ENCODE results near the gene FNBP1.
"Not testable (repeated sequence)": the region's sequence is repeated elsewhere in the genome, so short reads cannot be mapped to it uniquely, and the experiment has no call there.

FNBP1 gene

DNA sequence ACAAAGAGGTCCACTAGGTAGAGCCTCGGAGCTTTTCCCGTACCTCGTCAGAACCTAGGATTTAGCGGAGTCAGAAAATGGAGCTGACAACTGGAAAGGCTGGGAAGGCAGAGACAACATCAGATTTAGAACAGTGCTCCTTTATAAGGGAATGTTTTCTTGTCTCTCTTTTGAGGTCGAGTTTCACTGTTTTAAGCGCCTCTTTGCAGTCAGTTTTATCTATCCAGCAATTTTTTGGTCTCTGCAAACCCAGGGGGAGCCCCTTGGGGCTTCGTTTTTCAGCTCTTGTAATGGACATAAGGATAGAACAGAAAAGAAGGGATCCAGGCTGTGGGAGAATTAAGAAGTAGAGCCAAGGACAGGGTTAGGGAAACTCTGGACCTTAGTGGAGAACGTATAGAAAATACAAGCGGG, 80.5 kb downstream of the FNBP1 start:
- H3K27ac Mint-ChIP-seq = peak overlapping the region; percentile 98
- peaks cover 81% of the 10 kb centered on the region for H3K4me1 Mint-ChIP-seq
- no peaks in the 10 kb centered on the region for H3K27me3 Mint-ChIP-seq
- peak overlapping the region; percentile 78 for H3K4me3 Mint-ChIP-seq
- no peaks in the 10 kb centered on the region for H3K9me3 Mint-ChIP-seq
- no peak for DNase-seq
- peaks cover 64% of the 10 kb centered on the region for H3K36me3 Mint-ChIP-seq
- CTCF ChIA-PET = interaction anchor here (1.1 kb wide), 1 partner anchor 73 kb away, joined by 3 read pairs; no protein-coding TSS in a partner anchor

DNA sequence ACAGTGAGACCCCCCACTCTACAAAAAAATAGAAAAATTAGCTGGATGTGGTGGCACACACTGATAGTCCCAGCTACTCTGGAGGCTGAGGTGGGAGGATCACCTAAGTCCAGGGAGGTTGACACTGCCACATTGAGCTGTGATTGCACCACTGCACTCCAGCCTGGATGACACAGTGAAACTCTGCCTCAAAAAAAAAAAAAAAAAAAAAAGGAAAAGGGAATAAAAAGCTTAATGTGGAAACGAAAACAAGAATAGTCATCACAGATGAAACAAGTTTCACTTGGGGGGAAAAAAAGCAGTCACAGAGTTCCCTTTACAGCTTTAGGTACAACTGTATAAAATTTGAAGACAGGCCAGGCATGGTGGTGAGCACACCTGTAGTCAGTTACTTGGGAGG, 84.2 kb downstream of the FNBP1 start:
- peaks cover 57% of the 10 kb centered on the region for H3K36me3 Mint-ChIP-seq
- CTCF ChIA-PET = no interaction called here

DNA sequence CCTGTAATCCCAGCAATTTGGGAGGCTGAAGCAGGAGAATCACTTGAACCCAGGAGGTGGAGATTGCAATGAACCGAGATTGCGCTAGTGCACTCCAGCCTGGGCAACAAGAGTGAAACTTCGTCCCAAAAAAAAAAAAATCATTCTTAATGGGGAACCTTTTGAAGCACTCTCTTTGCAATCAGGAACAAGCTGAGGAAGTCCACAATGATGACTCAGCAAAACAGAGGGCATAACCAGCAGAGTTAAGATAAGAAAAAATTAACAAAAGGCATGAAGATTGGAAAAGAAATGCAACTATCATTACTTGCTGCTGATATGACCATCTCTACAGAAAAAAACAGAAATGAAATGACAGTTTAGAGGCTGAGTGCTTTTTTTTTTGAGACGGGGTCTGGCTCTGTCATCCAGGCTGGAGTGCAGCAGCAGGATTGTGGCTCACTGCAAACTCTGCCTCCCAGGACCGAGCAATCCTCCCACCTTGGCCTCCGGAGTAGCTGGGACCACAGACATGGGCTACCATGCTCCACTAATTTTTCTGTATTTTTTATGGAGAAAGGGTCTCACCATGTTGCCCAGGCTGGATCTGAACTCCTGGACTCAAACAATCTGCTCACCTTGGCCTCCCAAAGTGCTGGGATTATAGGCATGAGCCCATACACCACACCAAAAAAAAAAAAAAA, 88.0 kb downstream of the FNBP1 start:
- Mint-ChIP-seq H3K27me3 (no peaks in the 10 kb centered on the region), H3K27ac (no peak overlapping the region), H3K4me3 (no peak overlapping the region), H3K36me3 (peaks cover 61% of the 10 kb centered on the region), H3K4me1 (peaks cover 41% of the 10 kb centered on the region), H3K9me3 (no peaks in the 10 kb centered on the region)
- DNase-seq = no peak
- CTCF ChIA-PET = interaction anchor here (0.6 to 1.3 kb wide), 3 partner anchors 10 to 76 kb away, joined by 3 read pairs; no protein-coding TSS in a partner anchor

More for the DNA sequence above, 84.2 kb downstream of the FNBP1 start:
- no peak for DNase-seq
- no peak overlapping the region for H3K4me3 Mint-ChIP-seq
- no peaks in the 10 kb centered on the region for H3K9me3 Mint-ChIP-seq
- peak overlapping the region; percentile 55 for H3K27ac Mint-ChIP-seq
- no peaks in the 10 kb centered on the region for H3K27me3 Mint-ChIP-seq
- H3K4me1 Mint-ChIP-seq = peaks cover 68% of the 10 kb centered on the region

DNA sequence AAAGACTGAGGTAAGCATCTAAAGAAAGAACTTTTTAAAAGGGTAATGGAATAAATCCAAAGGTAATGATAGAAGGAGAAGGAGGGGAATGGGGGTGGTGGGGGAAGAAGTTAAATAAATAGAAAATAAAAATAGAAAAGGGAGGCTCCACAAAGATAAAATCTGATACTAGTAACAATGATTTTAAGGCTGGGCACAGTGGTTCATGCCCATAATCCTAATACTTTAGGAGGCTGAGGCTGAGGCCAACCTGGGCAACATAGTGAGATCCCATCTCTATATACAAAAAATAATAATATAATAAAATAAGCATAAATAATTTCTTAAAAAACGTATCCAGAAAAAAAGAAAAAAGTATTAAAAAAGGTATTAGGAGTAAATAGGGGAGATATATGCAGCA, 89.3 kb downstream of the FNBP1 start:
- Mint-ChIP-seq H3K36me3 (peaks cover 69% of the 10 kb centered on the region), H3K27me3 (no peaks in the 10 kb centered on the region), H3K9me3 (no peaks in the 10 kb centered on the region), H3K4me3 (no peak overlapping the region), H3K27ac (no peak overlapping the region), H3K4me1 (peaks cover 45% of the 10 kb centered on the region)
- CTCF ChIA-PET = interaction anchor here (0.6 kb wide), 1 partner anchor 21 kb away, joined by 3 read pairs; no protein-coding TSS in a partner anchor
- DNase-seq = no peak

DNA sequence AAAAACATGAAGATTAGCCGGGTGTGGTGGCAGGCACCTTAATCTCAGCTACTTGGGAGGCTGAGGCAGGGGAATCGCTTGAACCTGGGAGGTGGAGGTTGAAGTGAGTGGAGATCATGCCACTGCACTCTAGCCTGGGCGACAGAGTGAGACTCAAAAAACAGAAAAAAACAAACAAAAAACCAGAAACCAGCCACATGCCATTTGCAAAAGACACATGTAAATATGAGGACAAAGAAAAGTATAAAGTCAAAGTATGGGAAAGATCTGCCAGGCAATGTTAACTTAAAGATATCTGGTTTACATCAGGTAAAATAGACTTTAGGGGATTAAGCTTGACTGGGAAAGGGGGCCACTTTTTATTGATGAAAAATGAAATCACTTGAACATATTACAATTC, 90.7 kb downstream of the FNBP1 start:
- DNase-seq = no peak
- CTCF ChIA-PET = no interaction called here
- peak overlapping the region; percentile 37 for H3K27ac Mint-ChIP-seq
- no peak overlapping the region for H3K4me3 Mint-ChIP-seq
- H3K4me1 Mint-ChIP-seq = peaks cover 38% of the 10 kb centered on the region
- H3K9me3 Mint-ChIP-seq = no peaks in the 10 kb centered on the region
- peaks cover 64% of the 10 kb centered on the region for H3K36me3 Mint-ChIP-seq
- no peaks in the 10 kb centered on the region for H3K27me3 Mint-ChIP-seq

DNA sequence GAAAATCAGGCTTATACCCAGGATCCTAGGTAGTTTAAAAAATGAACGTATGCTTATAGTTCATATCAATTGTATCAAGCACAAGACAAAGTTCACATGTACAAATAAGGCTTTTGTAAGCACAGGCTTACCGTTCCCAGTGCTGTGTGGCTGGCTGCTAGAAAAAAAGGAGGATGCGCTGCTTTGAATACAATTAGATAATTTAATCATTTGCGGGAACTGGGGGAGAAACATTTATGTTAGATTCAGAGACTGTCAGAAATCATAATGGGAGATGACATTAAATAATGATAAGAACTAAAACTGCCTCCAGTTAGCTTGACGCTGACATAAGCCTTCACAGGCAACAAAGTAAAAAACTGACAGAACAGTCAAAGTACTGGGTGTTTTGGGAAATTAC, 93.2 kb downstream of the FNBP1 start:
- H3K4me3 Mint-ChIP-seq = no peak overlapping the region
- peaks cover 47% of the 10 kb centered on the region for H3K4me1 Mint-ChIP-seq
- CTCF ChIA-PET = no interaction called here
- H3K27ac Mint-ChIP-seq = peak overlapping the region; percentile 5
- peaks cover 58% of the 10 kb centered on the region for H3K36me3 Mint-ChIP-seq
- no peaks in the 10 kb centered on the region for H3K27me3 Mint-ChIP-seq
- H3K9me3 Mint-ChIP-seq = no peaks in the 10 kb centered on the region
- no peak for DNase-seq

DNA sequence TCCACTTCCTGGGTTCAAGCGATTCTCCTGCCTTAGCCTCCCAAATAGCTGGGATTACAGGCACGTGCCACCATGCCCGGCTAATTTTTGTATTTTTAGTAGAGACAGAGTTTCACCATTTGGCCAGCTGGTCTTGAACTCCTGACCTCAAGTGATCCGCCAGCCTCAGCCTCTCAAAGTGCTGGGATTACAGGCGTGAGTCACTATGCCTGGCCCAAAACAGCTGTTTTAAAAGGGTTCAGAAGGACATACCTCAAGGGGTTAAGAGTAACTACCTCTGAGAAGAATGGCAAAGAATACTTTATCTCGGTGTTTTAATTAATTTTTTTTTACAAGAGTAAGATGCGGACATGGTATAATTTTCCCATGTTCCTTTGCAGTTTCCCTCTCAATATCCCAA, 94.4 kb downstream of the FNBP1 start:
- H3K9me3 Mint-ChIP-seq, H3K4me3 Mint-ChIP-seq, CTCF ChIA-PET, H3K27ac Mint-ChIP-seq, H3K27me3 Mint-ChIP-seq, DNase-seq: not testable (repeated sequence)
- peaks cover 52% of the 10 kb centered on the region for H3K4me1 Mint-ChIP-seq
- H3K36me3 Mint-ChIP-seq = peaks cover 59% of the 10 kb centered on the region

DNA sequence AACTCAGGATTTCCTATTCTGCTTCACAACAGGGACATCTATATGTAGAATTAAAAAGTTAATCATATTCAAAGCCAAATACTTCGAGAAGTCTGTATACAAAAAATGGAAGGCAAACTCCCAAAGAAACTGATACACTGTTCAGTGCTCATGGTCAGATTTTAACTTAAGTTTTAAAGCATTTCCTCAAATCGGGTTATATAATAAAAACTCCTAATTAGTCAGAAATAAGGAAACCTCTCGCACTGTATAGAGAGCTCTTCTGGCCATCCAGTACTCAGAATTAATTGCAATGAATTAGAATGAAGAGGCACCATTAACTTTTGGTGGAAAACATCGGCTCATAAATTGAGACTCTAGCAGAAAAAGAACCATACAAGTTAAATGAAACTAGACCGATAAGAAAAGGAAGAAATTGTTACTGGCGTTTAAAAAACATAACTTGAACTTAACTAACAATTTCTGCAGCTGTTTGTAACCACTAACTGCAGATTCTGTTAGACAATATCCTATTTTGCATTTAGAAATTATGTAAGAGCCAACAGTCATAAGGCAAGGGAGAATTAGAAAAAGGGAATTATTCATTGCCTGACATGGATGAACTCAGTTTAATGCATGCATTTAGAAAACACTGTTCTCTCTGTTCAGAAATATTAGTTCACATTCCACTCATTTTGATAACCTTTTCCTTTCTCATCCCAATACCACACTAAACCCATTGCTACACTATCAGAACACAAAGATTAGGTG, 96.6 kb downstream of the FNBP1 start:
- DNase-seq = no peak
- Mint-ChIP-seq H3K27ac (peak overlapping the region; percentile 75), H3K27me3 (no peaks in the 10 kb centered on the region), H3K9me3 (peaks cover 14% of the 10 kb centered on the region), H3K4me1 (peaks cover 60% of the 10 kb centered on the region), H3K36me3 (peaks cover 59% of the 10 kb centered on the region), H3K4me3 (no peak overlapping the region)
- CTCF ChIA-PET = no interaction called here

DNA sequence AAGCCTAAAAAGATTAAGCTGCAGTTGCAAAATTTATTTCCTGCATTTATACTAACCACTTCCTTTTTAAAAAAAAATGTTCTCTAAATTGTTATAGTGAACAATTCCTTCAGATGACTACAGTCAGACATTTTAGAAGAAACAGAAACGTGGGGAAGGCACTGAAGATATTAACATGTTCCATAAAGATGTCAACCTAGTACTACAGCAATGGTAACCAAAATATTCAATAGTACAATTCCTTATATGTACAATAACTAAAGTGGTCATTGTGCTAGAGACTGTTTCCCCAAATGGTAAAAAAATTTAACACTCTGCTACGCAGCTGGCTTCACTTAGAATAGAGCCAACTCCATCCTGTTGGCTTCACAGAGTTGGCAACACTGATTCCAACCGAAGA, 97.7 kb downstream of the FNBP1 start:
- H3K27me3 Mint-ChIP-seq = no peaks in the 10 kb centered on the region
- peaks cover 58% of the 10 kb centered on the region for H3K4me1 Mint-ChIP-seq
- peak overlapping the region; percentile 7 for H3K4me3 Mint-ChIP-seq
- peak overlapping the region; percentile 75 for H3K27ac Mint-ChIP-seq
- H3K36me3 Mint-ChIP-seq = peaks cover 59% of the 10 kb centered on the region
- CTCF ChIA-PET = interaction anchor here (0.6 to 1.3 kb wide), 4 partner anchors 9 to 162 kb away, joined by 3 to 4 read pairs (median 3); no protein-coding TSS in a partner anchor
- no peak for DNase-seq
- H3K9me3 Mint-ChIP-seq = peaks cover 14% of the 10 kb centered on the region

DNA sequence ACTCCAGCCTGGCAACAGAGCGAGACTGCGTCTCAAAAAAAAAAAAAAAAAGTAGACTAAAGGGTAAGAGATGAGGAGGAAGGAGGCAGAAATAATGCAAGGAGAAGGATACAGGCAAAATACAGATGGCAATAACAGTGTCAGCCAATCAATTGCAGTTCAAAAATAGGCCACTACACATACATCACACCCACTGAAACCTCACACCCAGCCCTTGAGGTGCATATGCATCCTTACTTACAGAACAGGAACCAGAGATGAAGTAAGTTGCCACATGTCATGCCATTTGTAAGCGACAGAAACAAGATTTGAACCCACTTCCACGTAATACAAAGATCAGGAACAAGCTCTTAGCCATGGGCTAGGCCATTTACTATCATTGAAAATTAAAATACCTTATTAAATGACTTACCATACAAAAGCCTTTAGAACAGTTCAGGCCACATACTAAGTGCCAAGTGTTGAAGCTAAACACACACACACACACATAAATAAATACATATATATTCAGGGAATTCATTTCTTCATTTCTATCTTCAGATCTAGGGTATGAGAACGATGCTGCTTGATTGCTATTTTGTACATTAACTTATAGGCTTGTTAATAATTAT, 98.4 kb downstream of the FNBP1 start:
- peak; percentile 74 for DNase-seq
- Mint-ChIP-seq H3K27me3 (no peaks in the 10 kb centered on the region), H3K4me3 (peak overlapping the region; percentile 7), H3K36me3 (peaks cover 56% of the 10 kb centered on the region), H3K9me3 (peaks cover 14% of the 10 kb centered on the region), H3K4me1 (peaks cover 59% of the 10 kb centered on the region), H3K27ac (peak overlapping the region; percentile 75)
- CTCF ChIA-PET = interaction anchor here (0.6 to 1.3 kb wide), 4 partner anchors 8 to 162 kb away, joined by 3 to 4 read pairs (median 3); no protein-coding TSS in a partner anchor

DNA sequence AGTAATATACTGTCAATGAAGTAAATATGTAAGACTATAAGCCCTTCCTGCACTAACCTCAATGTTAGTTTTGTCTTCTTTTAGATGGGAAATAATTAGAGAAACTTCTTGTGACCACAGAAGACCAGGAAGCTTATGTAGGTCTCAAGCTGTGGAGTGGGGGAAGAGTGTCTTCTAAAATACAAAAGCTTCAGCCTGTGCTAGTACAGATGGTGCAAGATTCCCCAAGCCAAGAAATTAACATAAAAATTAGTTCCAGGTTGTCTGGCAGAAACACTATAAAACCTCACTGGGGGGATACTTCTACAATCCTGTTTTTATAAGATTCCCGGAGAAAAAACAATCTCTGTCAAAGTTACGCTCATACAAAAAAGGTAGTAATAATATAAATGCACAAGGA, 103.6 kb downstream of the FNBP1 start:
- peaks cover 51% of the 10 kb centered on the region for H3K4me1 Mint-ChIP-seq
- no peak for DNase-seq
- no peaks in the 10 kb centered on the region for H3K27me3 Mint-ChIP-seq
- H3K27ac Mint-ChIP-seq = peak overlapping the region; percentile 68
- H3K4me3 Mint-ChIP-seq = no peak overlapping the region
- peaks cover 14% of the 10 kb centered on the region for H3K9me3 Mint-ChIP-seq
- peaks cover 43% of the 10 kb centered on the region for H3K36me3 Mint-ChIP-seq
- CTCF ChIA-PET = no interaction called here

DNA sequence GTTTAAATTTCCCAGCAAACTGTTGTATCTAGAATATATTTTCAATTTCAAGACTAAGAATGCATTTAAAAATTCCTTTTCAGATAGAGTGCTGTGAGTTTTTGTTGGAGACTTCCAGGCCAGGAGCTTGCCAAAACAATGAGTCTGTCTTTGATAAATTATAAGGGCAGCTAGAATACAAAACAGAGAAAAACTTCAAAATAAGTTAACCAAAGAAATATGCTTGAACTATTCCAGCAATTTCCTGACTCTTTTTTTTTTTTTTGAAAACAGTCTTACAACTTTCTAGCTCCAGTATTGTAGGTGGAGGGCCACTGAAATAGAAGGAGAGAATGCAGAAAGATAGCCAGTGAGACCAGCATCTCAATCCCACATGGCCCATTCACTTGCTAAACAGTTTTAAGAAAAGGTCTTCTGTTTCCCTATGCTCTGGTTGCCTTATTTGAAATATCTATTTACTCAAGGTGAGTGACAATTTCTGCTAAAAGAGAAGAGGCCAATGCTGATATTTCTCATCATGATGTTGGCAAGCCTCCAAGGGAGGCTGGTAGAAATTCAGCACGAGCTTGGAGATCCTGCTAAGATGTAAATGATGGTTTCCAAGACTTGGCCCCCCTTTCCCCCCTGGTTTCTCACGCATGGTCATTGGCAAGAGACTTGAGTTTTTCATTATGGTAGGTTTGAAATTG, 104.6 kb downstream of the FNBP1 start:
- CTCF ChIA-PET = no interaction called here
- Mint-ChIP-seq H3K9me3 (peaks cover 12% of the 10 kb centered on the region), H3K27me3 (no peaks in the 10 kb centered on the region), H3K27ac (peak overlapping the region; percentile 20), H3K4me1 (peaks cover 54% of the 10 kb centered on the region), H3K4me3 (no peak overlapping the region), H3K36me3 (peaks cover 48% of the 10 kb centered on the region)
- no peak for DNase-seq

DNA sequence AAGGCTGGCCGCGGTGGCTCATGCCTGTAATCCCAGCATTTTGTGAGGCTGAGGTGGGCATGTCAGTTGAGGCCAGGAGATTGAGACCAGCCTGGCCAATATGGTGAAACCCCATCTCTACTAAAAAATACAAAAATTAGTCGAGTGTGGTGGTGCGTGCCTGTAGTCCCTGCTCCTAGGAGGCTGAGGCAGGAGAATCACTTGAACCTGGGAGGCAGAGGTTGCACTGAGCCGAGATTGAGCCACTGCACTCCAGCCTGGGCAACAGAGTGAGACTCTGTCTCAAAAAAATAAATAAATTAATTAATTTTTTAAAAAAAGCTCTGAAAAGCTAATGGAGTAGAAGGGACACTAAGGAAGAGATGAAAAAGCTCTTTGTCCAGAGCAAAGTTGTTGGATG, 105.1 kb downstream of the FNBP1 start:
- H3K27me3 Mint-ChIP-seq, DNase-seq, H3K27ac Mint-ChIP-seq, H3K9me3 Mint-ChIP-seq, H3K4me3 Mint-ChIP-seq, CTCF ChIA-PET: not testable (repeated sequence)
- peaks cover 48% of the 10 kb centered on the region for H3K36me3 Mint-ChIP-seq
- peaks cover 56% of the 10 kb centered on the region for H3K4me1 Mint-ChIP-seq

DNA sequence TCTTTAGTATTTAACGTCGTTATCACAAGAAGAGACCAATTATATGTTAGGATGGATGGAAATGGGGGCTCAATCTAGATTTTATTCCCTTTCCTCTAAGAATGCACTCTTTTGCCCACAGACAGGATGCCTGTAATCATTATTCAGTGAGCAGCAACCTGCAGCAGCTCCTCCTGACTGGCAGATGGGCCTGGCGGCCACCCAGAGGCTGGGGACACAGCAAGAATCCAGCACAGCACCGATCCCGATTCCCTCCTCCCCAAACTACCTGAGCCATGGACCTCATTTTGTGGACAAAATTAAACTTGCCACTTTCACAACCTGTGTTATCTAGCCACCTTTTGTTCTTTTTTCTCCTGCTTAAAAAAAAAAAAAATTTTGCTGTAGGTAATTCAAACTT, 106.8 kb downstream of the FNBP1 start:
- CTCF ChIA-PET = interaction anchor here (0.6 kb wide), 1 partner anchor 9 kb away, joined by 3 read pairs; no protein-coding TSS in a partner anchor
- no peaks in the 10 kb centered on the region for H3K9me3 Mint-ChIP-seq
- H3K4me1 Mint-ChIP-seq = peaks cover 66% of the 10 kb centered on the region
- no peaks in the 10 kb centered on the region for H3K27me3 Mint-ChIP-seq
- peaks cover 48% of the 10 kb centered on the region for H3K36me3 Mint-ChIP-seq
- DNase-seq = no peak
- H3K27ac Mint-ChIP-seq = no peak overlapping the region
- H3K4me3 Mint-ChIP-seq = no peak overlapping the region

All from activated naive CD4-positive, alpha-beta T cell treated with anti-CD3 and anti-CD28 coated beads, Interleukin-2, amount 10 ng/mL, durations not matched to agents 7 days and 5 days (primary cell).